SK-N-SH treated with all-trans-retinoic acid at 6 μM for 48 hours (cell line): ENCODE measurements around the gene TRIM2.

Experiments used
- ATAC-seq: fragments of 200-7000 bp; cut with Tn5 transposase; 3 replicates; pipeline ENCODE4 v1.9.1; 2020; ENCODE audit warnings: mild to moderate bottlenecking, moderate library complexity
- ARNTL ChIP-seq: fragments of 450-650 bp; formaldehyde crosslinking; IDR thresholded peaks from 2 replicates; pipeline ENCODE4 v1.5.0; 2020; ENCODE audit warnings: low read depth, mild to moderate bottlenecking, moderate library complexity, borderline replicate concordance
- BACH2 ChIP-seq: fragments of 250-450 bp; sonication (Bioruptor Pico); IDR thresholded peaks from 2 replicates; pipeline ENCODE4 v1.9.0; 2021; ENCODE audit warnings: mild to moderate bottlenecking, borderline replicate concordance
- CSDC2 ChIP-seq: fragments of 250-450 bp; sonication (Bioruptor Pico); IDR thresholded peaks from 2 replicates; pipeline ENCODE4 v1.5.0; 2020; ENCODE audit warnings: mild to moderate bottlenecking, moderate library complexity
- ESRRG ChIP-seq: fragments of 250-450 bp; sonication (Bioruptor Pico); IDR thresholded peaks from 2 replicates; pipeline ENCODE4 v1.6.1; 2021; ENCODE audit warnings: mild to moderate bottlenecking
- GLIS3 ChIP-seq: fragments of 250-450 bp; sonication (Bioruptor Pico); IDR thresholded peaks from 2 replicates; pipeline ENCODE4 v1.5.0; 2020; ENCODE audit warnings: mild to moderate bottlenecking, moderate library complexity
- ISL1 ChIP-seq: fragments of 250-450 bp; sonication (Bioruptor Pico); IDR thresholded peaks from 2 replicates; pipeline ENCODE4 v2.1.2; 2022; ENCODE audit warnings: mild to moderate bottlenecking, moderate library complexity
- OSR1 ChIP-seq: fragments of 250-450 bp; sonication (Bioruptor Pico); IDR thresholded peaks from 2 replicates; pipeline ENCODE4 v1.8.0; 2022; ENCODE audit warnings: moderate library complexity, mild to moderate bottlenecking, inconsistent platforms
- PPARA ChIP-seq: fragments of 250-450 bp; sonication (Bioruptor Pico); IDR thresholded peaks from 2 replicates; pipeline ENCODE4 v1.5.0; 2020; ENCODE audit warnings: mild to moderate bottlenecking, borderline replicate concordance
- RARB ChIP-seq: fragments of 250-450 bp; sonication (Bioruptor Pico); IDR thresholded peaks from 2 replicates; pipeline ENCODE4 v1.8.0; 2021; ENCODE audit warnings: mild to moderate bottlenecking, moderate library complexity
- SNAI2 ChIP-seq: fragments of 250-450 bp; sonication (Bioruptor Pico); IDR thresholded peaks from 2 replicates; pipeline ENCODE4 v1.5.0; 2020; ENCODE audit warnings: mild to moderate bottlenecking, moderate library complexity
- TCF4 ChIP-seq: fragments of 250-450 bp; sonication (Bioruptor Pico); IDR thresholded peaks from 2 replicates; pipeline ENCODE4 v1.8.0; 2021; ENCODE audit warnings: mild to moderate bottlenecking, moderate library complexity, borderline replicate concordance
- TOX ChIP-seq: fragments of 250-450 bp; sonication (Bioruptor Pico); IDR thresholded peaks from 2 replicates; pipeline ENCODE4 v1.8.0; 2021; ENCODE audit warnings: mild to moderate bottlenecking, moderate library complexity, borderline replicate concordance
- ZC3H10 ChIP-seq: fragments of 250-450 bp; sonication (Bioruptor Pico); IDR thresholded peaks from 2 replicates; pipeline ENCODE4 v1.5.1; 2021; ENCODE audit warnings: mild to moderate bottlenecking, moderate library complexity
- ZFP3 ChIP-seq: fragments of 250-450 bp; sonication (Bioruptor Pico); IDR thresholded peaks from 2 replicates; pipeline ENCODE4 v1.5.0; 2020; ENCODE audit warnings: mild to moderate bottlenecking, moderate library complexity
- ZFP30 ChIP-seq: fragments of 450-650 bp; formaldehyde crosslinking; IDR thresholded peaks from 2 replicates; pipeline ENCODE4 v1.5.0; 2022; ENCODE audit warnings: mild to moderate bottlenecking, moderate library complexity
- ZNF565 ChIP-seq: fragments of 450-650 bp; formaldehyde crosslinking; conservative IDR thresholded peaks from 2 replicates; pipeline ENCODE4 v1.5.0; 2020; ENCODE audit warnings: low read depth, mild to moderate bottlenecking, moderate library complexity
- ZNF8 ChIP-seq: fragments of 450-650 bp; formaldehyde crosslinking; IDR thresholded peaks from 2 replicates; pipeline ENCODE4 v1.5.0; 2020; ENCODE audit warnings: mild to moderate bottlenecking, moderate library complexity
- TF ChIP-seq, protein P1 (sequence below): fragments of 250-450 bp; sonication (Bioruptor Pico); IDR thresholded peaks from 2 replicates; pipeline ENCODE4 v1.5.1; 2021; ENCODE audit warnings: mild to moderate bottlenecking, moderate library complexity
- TF ChIP-seq, protein P2 (sequence below): fragments of 250-450 bp; sonication (Bioruptor Pico); IDR thresholded peaks from 2 replicates; pipeline ENCODE4 v1.8.0; 2020; ENCODE audit warnings: mild to moderate bottlenecking, moderate library complexity, borderline replicate concordance
- TF ChIP-seq, protein P3 (sequence below): fragments of 250-450 bp; sonication (Bioruptor Pico); IDR thresholded peaks from 2 replicates; pipeline ENCODE4 v1.5.0; 2020; ENCODE audit warnings: mild to moderate bottlenecking, moderate library complexity
- TF ChIP-seq, protein P4 (sequence below): fragments of 250-450 bp; sonication (Bioruptor Pico); IDR thresholded peaks from 2 replicates; pipeline ENCODE4 v1.5.1; 2020; ENCODE audit warnings: low read depth, mild to moderate bottlenecking, moderate library complexity

TRIM2 gene

DNA sequence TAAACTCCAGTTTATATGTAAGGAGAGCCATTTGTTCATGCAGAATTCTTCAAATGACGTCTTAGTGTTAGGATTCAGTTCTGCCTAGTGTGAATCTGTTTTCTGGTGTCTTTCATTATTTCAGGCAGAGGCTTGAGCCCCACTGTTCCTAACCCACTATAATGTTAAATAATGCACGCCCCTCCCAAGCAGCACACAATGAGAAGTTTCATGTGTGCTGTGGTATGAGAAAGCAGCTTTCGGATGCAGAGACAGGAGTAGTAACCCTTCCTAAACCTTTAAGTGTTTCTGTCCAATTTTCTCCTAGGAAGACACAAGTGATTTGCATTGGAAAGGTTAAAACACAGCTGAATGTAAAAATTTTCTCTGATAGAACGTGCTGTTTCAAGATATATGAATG lies 54.5 kb downstream of the TRIM2 start:
- ATAC-seq: no peak; the same call in 2 of the 3 replicates
- no peak for TF ChIP-seq ZNF565
- TF ChIP-seq ZC3H10 (CRISPR knock-in tag): no peak
- TF ChIP-seq, protein P1, sequence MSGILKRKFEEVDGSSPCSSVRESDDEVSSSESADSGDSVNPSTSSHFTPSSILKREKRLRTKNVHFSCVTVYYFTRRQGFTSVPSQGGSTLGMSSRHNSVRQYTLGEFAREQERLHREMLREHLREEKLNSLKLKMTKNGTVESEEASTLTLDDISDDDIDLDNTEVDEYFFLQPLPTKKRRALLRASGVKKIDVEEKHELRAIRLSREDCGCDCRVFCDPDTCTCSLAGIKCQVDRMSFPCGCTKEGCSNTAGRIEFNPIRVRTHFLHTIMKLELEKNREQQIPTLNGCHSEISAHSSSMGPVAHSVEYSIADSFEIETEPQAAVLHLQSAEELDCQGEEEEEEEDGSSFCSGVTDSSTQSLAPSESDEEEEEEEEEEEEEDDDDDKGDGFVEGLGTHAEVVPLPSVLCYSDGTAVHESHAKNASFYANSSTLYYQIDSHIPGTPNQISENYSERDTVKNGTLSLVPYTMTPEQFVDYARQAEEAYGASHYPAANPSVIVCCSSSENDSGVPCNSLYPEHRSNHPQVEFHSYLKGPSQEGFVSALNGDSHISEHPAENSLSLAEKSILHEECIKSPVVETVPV (CRISPR knock-in tag): no peak
- TF ChIP-seq, protein P2, sequence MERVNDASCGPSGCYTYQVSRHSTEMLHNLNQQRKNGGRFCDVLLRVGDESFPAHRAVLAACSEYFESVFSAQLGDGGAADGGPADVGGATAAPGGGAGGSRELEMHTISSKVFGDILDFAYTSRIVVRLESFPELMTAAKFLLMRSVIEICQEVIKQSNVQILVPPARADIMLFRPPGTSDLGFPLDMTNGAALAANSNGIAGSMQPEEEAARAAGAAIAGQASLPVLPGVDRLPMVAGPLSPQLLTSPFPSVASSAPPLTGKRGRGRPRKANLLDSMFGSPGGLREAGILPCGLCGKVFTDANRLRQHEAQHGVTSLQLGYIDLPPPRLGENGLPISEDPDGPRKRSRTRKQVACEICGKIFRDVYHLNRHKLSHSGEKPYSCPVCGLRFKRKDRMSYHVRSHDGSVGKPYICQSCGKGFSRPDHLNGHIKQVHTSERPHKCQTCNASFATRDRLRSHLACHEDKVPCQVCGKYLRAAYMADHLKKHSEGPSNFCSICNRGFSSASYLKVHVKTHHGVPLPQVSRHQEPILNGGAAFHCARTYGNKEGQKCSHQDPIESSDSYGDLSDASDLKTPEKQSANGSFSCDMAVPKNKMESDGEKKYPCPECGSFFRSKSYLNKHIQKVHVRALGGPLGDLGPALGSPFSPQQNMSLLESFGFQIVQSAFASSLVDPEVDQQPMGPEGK (CRISPR knock-in tag): no peak

DNA sequence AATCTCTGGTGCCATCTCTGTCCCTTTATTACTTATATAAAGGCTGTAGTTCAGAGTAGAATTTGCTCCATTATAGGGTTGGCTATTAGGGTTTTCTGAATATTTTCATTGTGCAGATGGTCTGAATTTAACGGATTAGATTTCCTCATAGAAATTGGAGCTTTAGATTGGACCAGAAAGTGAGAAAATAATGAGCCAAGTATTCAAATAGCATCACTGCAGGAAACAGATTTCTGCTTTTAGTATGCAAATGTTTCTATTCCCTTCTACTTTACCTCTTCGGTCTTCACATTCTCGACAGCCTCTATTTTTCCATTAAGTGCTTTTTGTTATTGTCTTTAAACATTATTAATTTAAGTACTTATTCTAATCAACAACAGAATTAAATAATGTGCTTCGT lies 55.4 kb downstream of the TRIM2 start:
- TF ChIP-seq SNAI2 (CRISPR knock-in tag) (no peak), TOX (CRISPR knock-in tag) (no peak), ARNTL (CRISPR knock-in tag) (no peak), RARB (CRISPR knock-in tag) (no peak), ESRRG (no peak), CSDC2 (no peak), PPARA (CRISPR knock-in tag) (no peak), GLIS3 (CRISPR knock-in tag) (no peak), ZNF565 (no peak), ZFP30 (CRISPR knock-in tag) (no peak), OSR1 (CRISPR knock-in tag) (no peak)
- TF ChIP-seq, protein P3, sequence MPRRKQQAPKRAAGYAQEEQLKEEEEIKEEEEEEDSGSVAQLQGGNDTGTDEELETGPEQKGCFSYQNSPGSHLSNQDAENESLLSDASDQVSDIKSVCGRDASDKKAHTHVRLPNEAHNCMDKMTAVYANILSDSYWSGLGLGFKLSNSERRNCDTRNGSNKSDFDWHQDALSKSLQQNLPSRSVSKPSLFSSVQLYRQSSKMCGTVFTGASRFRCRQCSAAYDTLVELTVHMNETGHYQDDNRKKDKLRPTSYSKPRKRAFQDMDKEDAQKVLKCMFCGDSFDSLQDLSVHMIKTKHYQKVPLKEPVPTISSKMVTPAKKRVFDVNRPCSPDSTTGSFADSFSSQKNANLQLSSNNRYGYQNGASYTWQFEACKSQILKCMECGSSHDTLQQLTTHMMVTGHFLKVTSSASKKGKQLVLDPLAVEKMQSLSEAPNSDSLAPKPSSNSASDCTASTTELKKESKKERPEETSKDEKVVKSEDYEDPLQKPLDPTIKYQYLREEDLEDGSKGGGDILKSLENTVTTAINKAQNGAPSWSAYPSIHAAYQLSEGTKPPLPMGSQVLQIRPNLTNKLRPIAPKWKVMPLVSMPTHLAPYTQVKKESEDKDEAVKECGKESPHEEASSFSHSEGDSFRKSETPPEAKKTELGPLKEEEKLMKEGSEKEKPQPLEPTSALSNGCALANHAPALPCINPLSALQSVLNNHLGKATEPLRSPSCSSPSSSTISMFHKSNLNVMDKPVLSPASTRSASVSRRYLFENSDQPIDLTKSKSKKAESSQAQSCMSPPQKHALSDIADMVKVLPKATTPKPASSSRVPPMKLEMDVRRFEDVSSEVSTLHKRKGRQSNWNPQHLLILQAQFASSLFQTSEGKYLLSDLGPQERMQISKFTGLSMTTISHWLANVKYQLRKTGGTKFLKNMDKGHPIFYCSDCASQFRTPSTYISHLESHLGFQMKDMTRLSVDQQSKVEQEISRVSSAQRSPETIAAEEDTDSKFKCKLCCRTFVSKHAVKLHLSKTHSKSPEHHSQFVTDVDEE: no peak
- TF ChIP-seq, protein P2 (CRISPR knock-in tag): no peak
- TF ChIP-seq, protein P4, sequence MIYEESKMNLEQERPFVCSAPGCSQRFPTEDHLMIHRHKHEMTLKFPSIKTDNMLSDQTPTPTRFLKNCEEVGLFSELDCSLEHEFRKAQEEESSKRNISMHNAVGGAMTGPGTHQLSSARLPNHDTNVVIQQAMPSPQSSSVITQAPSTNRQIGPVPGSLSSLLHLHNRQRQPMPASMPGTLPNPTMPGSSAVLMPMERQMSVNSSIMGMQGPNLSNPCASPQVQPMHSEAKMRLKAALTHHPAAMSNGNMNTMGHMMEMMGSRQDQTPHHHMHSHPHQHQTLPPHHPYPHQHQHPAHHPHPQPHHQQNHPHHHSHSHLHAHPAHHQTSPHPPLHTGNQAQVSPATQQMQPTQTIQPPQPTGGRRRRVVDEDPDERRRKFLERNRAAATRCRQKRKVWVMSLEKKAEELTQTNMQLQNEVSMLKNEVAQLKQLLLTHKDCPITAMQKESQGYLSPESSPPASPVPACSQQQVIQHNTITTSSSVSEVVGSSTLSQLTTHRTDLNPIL (CRISPR knock-in tag): no peak
- ATAC-seq: no peak

DNA sequence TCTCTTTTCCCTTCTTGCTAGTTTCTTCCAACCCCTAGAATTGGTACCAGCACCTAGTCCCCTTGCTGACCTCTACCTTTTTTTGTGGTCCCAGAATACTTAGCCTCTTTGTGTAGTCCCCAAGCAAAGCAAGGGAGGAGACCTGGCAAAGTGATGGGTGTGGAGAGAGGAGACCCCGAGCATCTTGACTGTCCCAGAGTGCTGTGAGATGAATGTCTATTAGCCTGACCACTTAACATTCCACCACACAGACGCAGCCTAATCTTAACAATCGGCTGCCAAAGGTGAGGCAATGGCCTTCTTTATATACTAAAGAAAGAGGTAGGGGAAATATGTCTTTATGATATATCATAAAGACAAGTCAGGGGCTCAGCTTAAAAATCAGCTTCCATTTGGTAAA lies 55.9 kb downstream of the TRIM2 start:
- peak; percentile 37 for ATAC-seq
- TF ChIP-seq SNAI2 (CRISPR knock-in tag): no peak
- peak; percentile 88 for TF ChIP-seq ISL1
- no peak for TF ChIP-seq OSR1 (CRISPR knock-in tag)
- TF ChIP-seq ZFP3 (CRISPR knock-in tag): no peak
- no peak for TF ChIP-seq ZNF8 (CRISPR knock-in tag)
- TF ChIP-seq ZFP30 (CRISPR knock-in tag): no peak

DNA sequence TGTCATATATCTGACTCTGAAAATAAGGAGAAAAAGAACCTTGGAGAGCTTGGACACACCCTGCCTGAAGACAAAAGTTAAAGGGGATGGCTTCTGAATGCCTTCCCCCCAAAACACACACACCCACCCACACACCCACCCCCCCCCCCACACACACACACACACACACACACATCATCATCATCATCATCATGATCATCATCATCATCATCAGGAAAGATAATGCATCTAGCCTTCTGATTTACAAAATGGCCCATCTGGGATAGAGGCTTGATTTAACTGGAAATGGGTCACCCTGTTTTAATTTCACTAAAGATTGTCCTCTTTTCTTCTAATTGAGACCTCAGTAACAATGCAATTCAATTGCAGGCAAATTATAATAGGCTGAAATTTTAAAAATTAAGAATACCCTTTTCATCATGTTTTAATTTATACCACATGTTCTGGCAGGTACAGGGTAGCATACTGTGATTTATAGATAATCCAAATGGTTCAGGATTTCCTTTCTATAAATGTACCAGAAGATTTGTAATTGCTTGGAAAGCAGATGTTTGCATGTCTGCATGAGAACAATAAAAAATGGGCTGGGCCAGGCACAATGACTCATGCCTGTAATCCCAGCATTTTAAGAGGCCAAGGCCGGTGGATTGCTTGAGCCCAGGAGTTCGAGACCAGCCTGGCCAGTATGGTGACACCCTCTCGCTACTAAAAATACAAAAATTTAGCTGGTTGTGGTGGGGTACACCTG lies 56.5 kb downstream of the TRIM2 start:
- no peak for ATAC-seq
- TF ChIP-seq ESRRG (no peak), CSDC2 (no peak), ARNTL (CRISPR knock-in tag) (no peak), ZC3H10 (CRISPR knock-in tag) (no peak), ZNF8 (CRISPR knock-in tag) (no peak), BACH2 (CRISPR knock-in tag) (no peak), OSR1 (CRISPR knock-in tag) (no peak), SNAI2 (CRISPR knock-in tag) (no peak), ZNF565 (no peak), ZFP30 (CRISPR knock-in tag) (no peak), TCF4 (CRISPR knock-in tag) (peak; percentile 90)
- TF ChIP-seq, protein P1 (CRISPR knock-in tag): no peak
- TF ChIP-seq, protein P3: peak; percentile 66; the same call in 1 of the 2 replicates
